Measurements from ENCODE around the gene LGR4. TPM values are rescaled to one million over a fixed set of nuclear protein-coding genes. Genes with fewer than 3 reads are reported as not detected.

Gene LGR4
- total and polyA plus RNA-seq, 9 of the 15 experiments (the other 6 are each of a cell fraction or from before 2014, with no cell fraction given) = 0.94 to 10.1 (median 5.8) TPM

DNA sequence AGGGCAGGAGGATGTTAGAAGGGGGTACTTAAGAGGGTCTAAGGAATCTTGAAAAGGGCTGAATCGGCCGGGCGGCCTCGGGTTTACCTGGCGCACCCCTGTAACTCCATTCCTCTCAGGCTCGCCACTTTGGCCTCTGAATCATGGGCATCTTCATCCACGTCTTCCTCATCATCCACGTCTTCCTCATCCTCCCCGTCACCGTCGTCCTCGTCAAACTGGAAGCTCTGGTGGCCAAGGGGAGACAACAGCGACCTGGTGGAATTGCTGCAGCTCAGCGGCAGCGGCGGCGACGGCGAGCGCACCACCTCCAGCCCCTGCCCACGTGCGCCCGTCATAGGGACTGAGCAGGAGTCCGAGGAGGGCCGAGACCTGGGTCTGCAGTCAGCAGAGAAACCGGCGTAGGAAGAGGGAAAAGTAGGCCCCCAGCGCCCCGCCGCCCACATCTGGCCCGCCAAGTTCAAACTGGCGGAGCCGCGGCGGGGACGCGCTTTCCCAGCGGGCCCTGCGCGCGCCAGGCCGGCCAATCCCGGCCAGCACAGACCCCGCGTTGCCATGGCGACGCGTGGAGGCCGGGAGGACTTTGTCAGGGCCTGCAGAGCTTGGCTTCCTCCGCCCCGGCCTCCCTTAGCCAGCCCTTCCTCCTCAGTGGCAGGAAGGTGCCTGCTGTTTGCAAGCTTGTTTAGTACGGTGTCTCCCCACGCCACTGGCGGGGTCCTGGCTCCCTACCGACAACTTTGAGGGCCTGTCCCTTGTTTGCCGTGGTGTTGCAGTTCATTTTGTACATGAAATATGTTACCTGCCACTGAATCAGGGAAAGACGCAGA lies 109.6 kb downstream of the LGR4 start, which contains the start of gene CCDC34 (continued):
- no peak for TF ChIP-seq CAMTA2 (CRISPR knock-in tag; conservative IDR thresholded peaks at IDR 0.05)
- peak; percentile 7; the same call in 1 of the 2 replicates for TF ChIP-seq JUND (IDR thresholded peaks at IDR 0.05; ENCODE audit: borderline replicate concordance, low read depth, low read length)
- no peak for TF ChIP-seq JUND (tag; IDR thresholded peaks at IDR 0.05; ENCODE audit: borderline replicate concordance, low read depth, low read length)
- peak in 2 of 3 experiments; percentile 40 to 42 for TF ChIP-seq YY1 (IDR thresholded peaks at IDR 0.05; ENCODE audit: borderline replicate concordance in 1 of 3, control insufficient read depth in 1 of 3, extremely low read depth in 1 of 3, insufficient read depth in 3 of 3, insufficient read length in 1 of 3, insufficient replicate concordance in 2 of 3, low read depth in 1 of 3, low read length in 2 of 3)
- no peak for TF ChIP-seq ELF4 (CRISPR knock-in tag; IDR thresholded peaks at IDR 0.05)
- TF ChIP-seq, protein P1, sequence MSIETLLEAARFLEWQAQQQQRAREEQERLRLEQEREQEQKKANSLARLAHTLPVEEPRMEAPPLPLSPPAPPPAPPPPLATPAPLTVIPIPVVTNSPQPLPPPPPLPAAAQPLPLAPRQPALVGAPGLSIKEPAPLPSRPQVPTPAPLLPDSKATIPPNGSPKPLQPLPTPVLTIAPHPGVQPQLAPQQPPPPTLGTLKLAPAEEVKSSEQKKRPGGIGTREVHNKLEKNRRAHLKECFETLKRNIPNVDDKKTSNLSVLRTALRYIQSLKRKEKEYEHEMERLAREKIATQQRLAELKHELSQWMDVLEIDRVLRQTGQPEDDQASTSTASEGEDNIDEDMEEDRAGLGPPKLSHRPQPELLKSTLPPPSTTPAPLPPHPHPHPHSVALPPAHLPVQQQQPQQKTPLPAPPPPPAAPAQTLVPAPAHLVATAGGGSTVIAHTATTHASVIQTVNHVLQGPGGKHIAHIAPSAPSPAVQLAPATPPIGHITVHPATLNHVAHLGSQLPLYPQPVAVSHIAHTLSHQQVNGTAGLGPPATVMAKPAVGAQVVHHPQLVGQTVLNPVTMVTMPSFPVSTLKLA (conservative IDR thresholded peaks at IDR 0.05) = peak; percentile 90 to 95
- no peak for TF ChIP-seq YBX1 (IDR thresholded peaks at IDR 0.05)
- TF ChIP-seq ZNF165 (CRISPR knock-in tag; IDR thresholded peaks at IDR 0.05; ENCODE audit: borderline replicate concordance) = no peak
- TF ChIP-seq ZNF431 (CRISPR knock-in tag; IDR thresholded peaks at IDR 0.05) = no peak
- TF ChIP-seq, protein P2, sequence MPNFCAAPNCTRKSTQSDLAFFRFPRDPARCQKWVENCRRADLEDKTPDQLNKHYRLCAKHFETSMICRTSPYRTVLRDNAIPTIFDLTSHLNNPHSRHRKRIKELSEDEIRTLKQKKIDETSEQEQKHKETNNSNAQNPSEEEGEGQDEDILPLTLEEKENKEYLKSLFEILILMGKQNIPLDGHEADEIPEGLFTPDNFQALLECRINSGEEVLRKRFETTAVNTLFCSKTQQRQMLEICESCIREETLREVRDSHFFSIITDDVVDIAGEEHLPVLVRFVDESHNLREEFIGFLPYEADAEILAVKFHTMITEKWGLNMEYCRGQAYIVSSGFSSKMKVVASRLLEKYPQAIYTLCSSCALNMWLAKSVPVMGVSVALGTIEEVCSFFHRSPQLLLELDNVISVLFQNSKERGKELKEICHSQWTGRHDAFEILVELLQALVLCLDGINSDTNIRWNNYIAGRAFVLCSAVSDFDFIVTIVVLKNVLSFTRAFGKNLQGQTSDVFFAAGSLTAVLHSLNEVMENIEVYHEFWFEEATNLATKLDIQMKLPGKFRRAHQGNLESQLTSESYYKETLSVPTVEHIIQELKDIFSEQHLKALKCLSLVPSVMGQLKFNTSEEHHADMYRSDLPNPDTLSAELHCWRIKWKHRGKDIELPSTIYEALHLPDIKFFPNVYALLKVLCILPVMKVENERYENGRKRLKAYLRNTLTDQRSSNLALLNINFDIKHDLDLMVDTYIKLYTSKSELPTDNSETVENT (CRISPR knock-in tag; IDR thresholded peaks at IDR 0.05) = no peak
- no peak for TF ChIP-seq TAF7 (tag; IDR thresholded peaks at IDR 0.05)
- TF ChIP-seq, protein P3, sequence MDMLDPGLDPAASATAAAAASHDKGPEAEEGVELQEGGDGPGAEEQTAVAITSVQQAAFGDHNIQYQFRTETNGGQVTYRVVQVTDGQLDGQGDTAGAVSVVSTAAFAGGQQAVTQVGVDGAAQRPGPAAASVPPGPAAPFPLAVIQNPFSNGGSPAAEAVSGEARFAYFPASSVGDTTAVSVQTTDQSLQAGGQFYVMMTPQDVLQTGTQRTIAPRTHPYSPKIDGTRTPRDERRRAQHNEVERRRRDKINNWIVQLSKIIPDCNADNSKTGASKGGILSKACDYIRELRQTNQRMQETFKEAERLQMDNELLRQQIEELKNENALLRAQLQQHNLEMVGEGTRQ (CRISPR knock-in tag; IDR thresholded peaks at IDR 0.05) = no peak
- no peak for TF ChIP-seq ZNF212 (CRISPR knock-in tag; IDR thresholded peaks at IDR 0.05)
- no peak for TF ChIP-seq ILK (tag; IDR thresholded peaks at IDR 0.05; ENCODE audit: borderline replicate concordance, low read depth)
- TF ChIP-seq CBFA2T3 (IDR thresholded peaks at IDR 0.05) = no peak
- no peak for TF ChIP-seq FOXA3 (CRISPR knock-in tag; conservative IDR thresholded peaks at IDR 0.05 in 1 of 2, IDR thresholded peaks at IDR 0.05 in 1 of 2)
- no peak for TF ChIP-seq PRPF4 (IDR thresholded peaks at IDR 0.05; ENCODE audit: insufficient read depth, low read depth, low read length, poor library complexity, severe bottlenecking)
- peak; percentile 43; the same call in 1 of the 2 replicates for TF ChIP-seq ESRRA (IDR thresholded peaks at IDR 0.05; ENCODE audit: borderline replicate concordance, low read depth)
- peak; percentile 90; the same call in 1 of the 2 replicates for TF ChIP-seq KAT7 (CRISPR knock-in tag; IDR thresholded peaks at IDR 0.05; ENCODE audit: borderline replicate concordance)
- TF ChIP-seq KLF1 (tag; IDR thresholded peaks at IDR 0.05) = no peak
- TF ChIP-seq CREM (IDR thresholded peaks at IDR 0.05; ENCODE audit: low read depth) = peak; percentile 28; the same call in 1 of the 2 replicates
